Stimulated activated CD8-positive, alpha-beta memory T cell treated with anti-CD3 and anti-CD28 coated beads, Interleukin-4, amount 100 ng/mL, for 1 hour (primary cell): ENCODE measurements around the gene ZNF74.
"Not testable (repeated sequence)": the region's sequence is repeated elsewhere in the genome, so short reads cannot be mapped to it uniquely, and the experiment has no call there.

Experiments used
- DNase-seq, 2 donors: peaks; one replicate each; pipeline ENCODE4 v3.0.0-alpha.2; 2020; ENCODE audit warnings: low read depth in 2 of 2, low spot score in 1 of 2

ZNF74 gene

GRCh38 chr22:20399866-20400605 is 6.1 kb downstream of the ZNF74 start:
- DNase-seq: no peak

- DNase-seq: no peak
These were observed 6.8 kb downstream of the ZNF74 start for GRCh38 chr22:20400606-20401375.

- DNase-seq: no peak
These were observed 7.5 kb downstream of the ZNF74 start for GRCh38 chr22:20401376-20402014.

GRCh38 chr22:20402960-20403778 is 9.2 kb downstream of the ZNF74 start:
- DNase-seq: no peak

- no peak for DNase-seq
These were observed 9.8 kb downstream of the ZNF74 start for GRCh38 chr22:20403779-20404140.

- DNase-seq: no peak
These were observed 10.9 kb downstream of the ZNF74 start for GRCh38 chr22:20404881-20405280.

- DNase-seq: no peak
These were observed 11.5 kb downstream of the ZNF74 start for GRCh38 chr22:20405291-20405930.

GRCh38 chr22:20405931-20406685 is 12.2 kb downstream of the ZNF74 start:
- no peak for DNase-seq

- DNase-seq: no peak
These were observed 12.9 kb downstream of the ZNF74 start for GRCh38 chr22:20406686-20407408.

- no peak for DNase-seq
These were observed 13.9 kb downstream of the ZNF74 start for GRCh38 chr22:20407829-20408228.

- DNase-seq: no peak
These were observed 14.9 kb downstream of the ZNF74 start for GRCh38 chr22:20408891-20409290.

- not testable (repeated sequence) for DNase-seq
These were observed 15.4 kb downstream of the ZNF74 start for GRCh38 chr22:20409385-20409784.

- DNase-seq: no peak
These were observed 18.7 kb downstream of the ZNF74 start for GRCh38 chr22:20412474-20413216.

GRCh38 chr22:20413217-20414058 is 19.5 kb downstream of the ZNF74 start:
- no peak for DNase-seq

- no peak for DNase-seq
These were observed 20.1 kb downstream of the ZNF74 start for GRCh38 chr22:20414059-20414440.

GRCh38 chr22:20414450-20414849 is 20.5 kb downstream of the ZNF74 start:
- no peak for DNase-seq

GRCh38 chr22:20415241-20415640 is 21.3 kb downstream of the ZNF74 start:
- not testable (repeated sequence) for DNase-seq

GRCh38 chr22:20415699-20416098 is 21.7 kb downstream of the ZNF74 start:
- not testable (repeated sequence) for DNase-seq
